ENCODE results near the gene SLC12A7. TPM values are rescaled to one million over a fixed set of nuclear protein-coding genes. Genes with fewer than 3 reads are reported as not detected.

Gene SLC12A7
- total RNA-seq, 6 experiments from 2014 or later, result 0.07 to 0.09 (median 0.09) TPM; not detected in 3

DNA sequence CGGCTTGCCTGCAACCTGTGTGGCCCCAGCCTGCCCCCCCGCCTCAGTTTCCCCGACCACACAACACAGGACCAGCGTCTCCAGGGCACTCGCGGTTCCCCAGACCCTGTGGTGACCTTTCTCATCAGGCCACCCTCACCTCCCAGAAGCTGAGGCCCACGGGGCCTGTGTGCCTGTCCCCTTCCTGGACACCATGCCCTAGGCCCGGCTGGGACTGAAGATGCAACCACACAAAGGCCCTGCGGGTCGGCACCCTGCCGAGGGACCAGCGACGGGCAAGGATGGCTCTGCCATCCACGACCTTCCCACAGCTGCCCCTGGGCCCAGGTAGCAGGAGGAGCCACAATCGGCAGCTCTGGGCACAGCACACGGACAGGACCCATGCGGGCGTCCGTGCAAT, 34.8 kb downstream of the SLC12A7 start:
- no peaks in the 10 kb centered on the region for H3K4me1 Mint-ChIP-seq (ENCODE audit: low read depth)
- TF ChIP-seq, protein P1, sequence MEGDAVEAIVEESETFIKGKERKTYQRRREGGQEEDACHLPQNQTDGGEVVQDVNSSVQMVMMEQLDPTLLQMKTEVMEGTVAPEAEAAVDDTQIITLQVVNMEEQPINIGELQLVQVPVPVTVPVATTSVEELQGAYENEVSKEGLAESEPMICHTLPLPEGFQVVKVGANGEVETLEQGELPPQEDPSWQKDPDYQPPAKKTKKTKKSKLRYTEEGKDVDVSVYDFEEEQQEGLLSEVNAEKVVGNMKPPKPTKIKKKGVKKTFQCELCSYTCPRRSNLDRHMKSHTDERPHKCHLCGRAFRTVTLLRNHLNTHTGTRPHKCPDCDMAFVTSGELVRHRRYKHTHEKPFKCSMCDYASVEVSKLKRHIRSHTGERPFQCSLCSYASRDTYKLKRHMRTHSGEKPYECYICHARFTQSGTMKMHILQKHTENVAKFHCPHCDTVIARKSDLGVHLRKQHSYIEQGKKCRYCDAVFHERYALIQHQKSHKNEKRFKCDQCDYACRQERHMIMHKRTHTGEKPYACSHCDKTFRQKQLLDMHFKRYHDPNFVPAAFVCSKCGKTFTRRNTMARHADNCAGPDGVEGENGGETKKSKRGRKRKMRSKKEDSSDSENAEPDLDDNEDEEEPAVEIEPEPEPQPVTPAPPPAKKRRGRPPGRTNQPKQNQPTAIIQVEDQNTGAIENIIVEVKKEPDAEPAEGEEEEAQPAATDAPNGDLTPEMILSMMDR (IDR thresholded peaks at IDR 0.05), result no peak
- no peak overlapping the region for H3K4me3 Mint-ChIP-seq
- H3K9me3 Mint-ChIP-seq, result peaks cover 34% of the 10 kb centered on the region
- H3K36me3 Mint-ChIP-seq (ENCODE audit: low read depth), result no peaks in the 10 kb centered on the region; the same call in 1 of the 2 replicates
- peaks cover 9% of the 10 kb centered on the region for H3K27me3 Mint-ChIP-seq (ENCODE audit: insufficient read depth)
- no peak overlapping the region for H3K27ac Mint-ChIP-seq
- DNase-seq, result no peak

DNA sequence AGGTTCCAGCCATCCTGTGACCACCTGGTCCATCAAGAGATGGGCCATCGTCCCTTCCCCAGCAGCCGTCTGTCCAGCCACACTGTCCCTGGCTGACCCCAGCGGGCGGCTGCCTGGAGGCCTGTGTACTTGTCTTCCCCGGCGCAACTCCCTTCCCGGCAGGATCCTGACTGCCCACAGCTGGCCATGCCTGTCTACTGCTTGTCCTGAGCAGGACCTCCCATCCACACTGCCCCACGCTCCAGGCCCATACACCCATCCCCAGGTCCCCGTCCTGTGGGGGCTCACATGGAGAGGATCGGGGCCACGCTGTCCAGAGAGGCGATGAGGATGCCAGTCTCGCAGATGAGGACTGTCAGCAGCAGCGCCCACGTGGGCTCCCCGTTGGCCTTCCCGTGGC, 35.5 kb downstream of the SLC12A7 start:
- Mint-ChIP-seq H3K4me3 (no peak overlapping the region), H3K27ac (no peak overlapping the region), H3K36me3 (ENCODE audit: low read depth) (no peaks in the 10 kb centered on the region; the same call in 1 of the 2 replicates), H3K27me3 (ENCODE audit: insufficient read depth) (peaks cover 8% of the 10 kb centered on the region), H3K4me1 (ENCODE audit: low read depth) (no peaks in the 10 kb centered on the region), H3K9me3 (peaks cover 33% of the 10 kb centered on the region)
- no peak for DNase-seq
- TF ChIP-seq, protein P1 (IDR thresholded peaks at IDR 0.05), result no peak

- no peak for DNase-seq
- Mint-ChIP-seq H3K27me3 (ENCODE audit: insufficient read depth) (peaks cover 4% of the 10 kb centered on the region), H3K27ac (no peak overlapping the region), H3K4me1 (ENCODE audit: low read depth) (no peaks in the 10 kb centered on the region), H3K9me3 (peaks cover 28% of the 10 kb centered on the region), H3K4me3 (no peak overlapping the region), H3K36me3 (ENCODE audit: low read depth) (no peaks in the 10 kb centered on the region; the same call in 1 of the 2 replicates)
- TF ChIP-seq, protein P1 (IDR thresholded peaks at IDR 0.05), result no peak
Observed at GRCh38 chr5:1075931-1076330, 35.9 kb downstream of the SLC12A7 start.

- H3K4me3 Mint-ChIP-seq, result no peak overlapping the region
- no peak overlapping the region for H3K27ac Mint-ChIP-seq
- H3K27me3 Mint-ChIP-seq (ENCODE audit: insufficient read depth), result peaks cover 1% of the 10 kb centered on the region
- TF ChIP-seq, protein P1 (IDR thresholded peaks at IDR 0.05), result no peak
- no peak for DNase-seq
- H3K36me3 Mint-ChIP-seq (ENCODE audit: low read depth), result no peaks in the 10 kb centered on the region; the same call in 1 of the 2 replicates
- peaks cover 25% of the 10 kb centered on the region for H3K9me3 Mint-ChIP-seq
- H3K4me1 Mint-ChIP-seq (ENCODE audit: low read depth), result no peaks in the 10 kb centered on the region
Observed at GRCh38 chr5:1075555-1075881, 36.3 kb downstream of the SLC12A7 start.

DNA sequence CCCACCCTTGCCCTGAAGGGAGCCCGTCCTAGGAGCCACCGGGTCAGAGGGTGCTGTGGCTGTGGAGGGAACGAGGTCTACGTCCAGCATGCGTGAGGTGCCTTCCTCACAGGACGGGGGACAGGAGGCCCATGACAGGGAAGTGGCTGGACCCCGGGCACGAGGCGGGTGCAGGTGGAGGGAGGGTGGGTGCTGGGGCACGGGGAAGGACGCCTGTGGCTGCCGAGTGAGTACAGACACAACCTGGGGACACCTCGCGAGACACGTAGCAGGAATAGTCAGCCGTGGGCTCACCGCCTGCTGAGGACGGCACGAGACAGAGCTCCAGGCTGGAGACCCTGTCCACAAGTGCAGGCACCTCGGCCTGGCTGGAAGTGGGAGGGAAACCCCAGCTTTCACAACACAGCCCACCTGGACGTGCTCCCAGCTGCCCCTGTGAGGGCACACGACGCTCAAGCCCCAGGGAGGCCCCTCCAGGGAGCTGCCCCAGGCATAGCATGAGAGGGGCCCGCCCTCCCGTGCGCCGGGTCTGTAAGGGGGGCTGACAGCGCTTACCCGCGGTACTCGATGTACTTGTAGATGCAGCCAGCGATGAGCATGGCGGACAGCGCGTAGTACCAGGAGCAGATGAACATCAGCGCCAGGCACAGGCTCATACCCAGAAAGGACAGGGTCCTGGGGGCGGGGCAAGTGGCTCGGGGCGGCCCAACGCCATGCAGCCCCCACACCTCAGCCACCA, 36.9 kb downstream of the SLC12A7 start:
- H3K4me3 Mint-ChIP-seq, result no peak overlapping the region
- TF ChIP-seq, protein P1 (IDR thresholded peaks at IDR 0.05), result no peak
- peaks cover 25% of the 10 kb centered on the region for H3K9me3 Mint-ChIP-seq
- peaks cover 1% of the 10 kb centered on the region for H3K27me3 Mint-ChIP-seq (ENCODE audit: insufficient read depth)
- H3K4me1 Mint-ChIP-seq (ENCODE audit: low read depth), result no peaks in the 10 kb centered on the region
- no peak for DNase-seq
- no peaks in the 10 kb centered on the region; the same call in 1 of the 2 replicates for H3K36me3 Mint-ChIP-seq (ENCODE audit: low read depth)
- no peak overlapping the region for H3K27ac Mint-ChIP-seq

Data from HFFc6 (cell line).